Measurements from ENCODE around the gene SNX1.

DNA sequence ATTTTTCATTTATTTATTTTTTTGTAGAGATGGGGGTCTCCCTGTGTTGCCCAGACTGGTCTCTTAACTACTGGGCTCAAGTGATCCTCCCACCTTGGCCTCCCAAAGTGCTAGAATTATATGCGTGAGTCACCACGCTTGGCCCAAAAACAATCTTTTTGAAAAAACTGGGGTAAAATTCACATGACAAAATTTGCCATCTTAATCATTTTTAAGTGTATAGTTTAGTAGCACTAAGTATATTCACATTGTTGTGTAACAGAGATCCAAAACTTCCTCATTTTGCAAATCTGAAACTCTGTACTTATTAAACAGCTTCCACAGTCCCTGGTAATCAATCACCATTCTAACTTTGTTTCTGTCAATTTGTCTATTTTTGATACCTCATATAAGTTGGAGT, 5.2 kb downstream of the SNX1 start:
- no peak for TF ChIP-seq BACH2 (CRISPR knock-in tag; IDR thresholded peaks at IDR 0.05; ENCODE audit: borderline replicate concordance)
- no peak for TF ChIP-seq ZC3H10 (CRISPR knock-in tag; IDR thresholded peaks at IDR 0.05)
- TF ChIP-seq, protein P1, sequence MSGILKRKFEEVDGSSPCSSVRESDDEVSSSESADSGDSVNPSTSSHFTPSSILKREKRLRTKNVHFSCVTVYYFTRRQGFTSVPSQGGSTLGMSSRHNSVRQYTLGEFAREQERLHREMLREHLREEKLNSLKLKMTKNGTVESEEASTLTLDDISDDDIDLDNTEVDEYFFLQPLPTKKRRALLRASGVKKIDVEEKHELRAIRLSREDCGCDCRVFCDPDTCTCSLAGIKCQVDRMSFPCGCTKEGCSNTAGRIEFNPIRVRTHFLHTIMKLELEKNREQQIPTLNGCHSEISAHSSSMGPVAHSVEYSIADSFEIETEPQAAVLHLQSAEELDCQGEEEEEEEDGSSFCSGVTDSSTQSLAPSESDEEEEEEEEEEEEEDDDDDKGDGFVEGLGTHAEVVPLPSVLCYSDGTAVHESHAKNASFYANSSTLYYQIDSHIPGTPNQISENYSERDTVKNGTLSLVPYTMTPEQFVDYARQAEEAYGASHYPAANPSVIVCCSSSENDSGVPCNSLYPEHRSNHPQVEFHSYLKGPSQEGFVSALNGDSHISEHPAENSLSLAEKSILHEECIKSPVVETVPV (CRISPR knock-in tag; IDR thresholded peaks at IDR 0.05): no peak
- no peak for TF ChIP-seq ZFP3 (CRISPR knock-in tag; IDR thresholded peaks at IDR 0.05)
- TF ChIP-seq, protein P2, sequence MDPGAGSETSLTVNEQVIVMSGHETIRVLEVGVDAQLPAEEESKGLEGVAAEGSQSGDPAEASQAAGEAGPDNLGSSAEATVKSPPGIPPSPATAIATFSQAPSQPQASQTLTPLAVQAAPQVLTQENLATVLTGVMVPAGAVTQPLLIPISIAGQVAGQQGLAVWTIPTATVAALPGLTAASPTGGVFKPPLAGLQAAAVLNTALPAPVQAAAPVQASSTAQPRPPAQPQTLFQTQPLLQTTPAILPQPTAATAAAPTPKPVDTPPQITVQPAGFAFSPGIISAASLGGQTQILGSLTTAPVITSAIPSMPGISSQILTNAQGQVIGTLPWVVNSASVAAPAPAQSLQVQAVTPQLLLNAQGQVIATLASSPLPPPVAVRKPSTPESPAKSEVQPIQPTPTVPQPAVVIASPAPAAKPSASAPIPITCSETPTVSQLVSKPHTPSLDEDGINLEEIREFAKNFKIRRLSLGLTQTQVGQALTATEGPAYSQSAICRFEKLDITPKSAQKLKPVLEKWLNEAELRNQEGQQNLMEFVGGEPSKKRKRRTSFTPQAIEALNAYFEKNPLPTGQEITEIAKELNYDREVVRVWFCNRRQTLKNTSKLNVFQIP (CRISPR knock-in tag; IDR thresholded peaks at IDR 0.05; ENCODE audit: borderline replicate concordance, low read depth): no peak
- no peak for TF ChIP-seq ISL1 (CRISPR knock-in tag; IDR thresholded peaks at IDR 0.05)

All from SK-N-SH treated with all-trans-retinoic acid at 6 μM for 48 hours (cell line).